ENCODE measurements around the gene TBX2.
A peak's percentile ranks its signal among the peaks of the same experiment; 100 is the strongest.

TBX2 gene

DNA sequence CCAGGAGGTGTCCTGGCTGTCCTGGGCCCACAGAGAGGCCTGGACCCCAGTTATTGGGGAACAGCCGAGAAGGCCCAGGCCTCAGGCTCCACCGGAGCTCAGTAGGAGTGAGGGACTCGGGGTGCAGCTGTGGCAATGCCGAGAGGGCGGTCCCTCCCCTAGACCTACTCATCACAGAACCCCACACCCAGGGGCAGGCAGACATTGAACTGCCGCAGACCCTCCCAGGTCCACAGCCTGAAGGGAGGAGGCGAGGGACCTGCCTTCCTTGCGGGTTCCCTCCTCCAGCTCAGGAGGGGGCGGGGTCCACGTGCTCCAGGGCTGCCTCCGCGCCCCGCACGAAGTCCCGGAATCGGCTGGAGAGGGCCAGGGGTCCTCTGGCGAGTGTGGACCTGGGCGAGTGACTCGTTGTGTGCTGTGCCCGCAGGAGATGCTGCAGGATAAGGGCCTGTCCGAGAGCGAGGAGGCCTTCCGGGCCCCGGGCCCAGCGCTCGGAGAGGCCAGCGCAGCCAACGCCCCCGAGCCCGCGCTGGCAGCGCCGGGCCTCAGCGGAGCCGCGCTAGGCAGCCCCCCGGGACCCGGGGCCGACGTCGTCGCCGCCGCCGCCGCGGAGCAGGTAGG lies 56.5 kb downstream of the TBX2 start:
- Mint-ChIP-seq H3K36me3 (peaks cover 3% of the 10 kb centered on the region), H3K9me3 (peaks cover 4% of the 10 kb centered on the region), H3K27ac (no peak overlapping the region), H3K4me1 (peaks cover 32% of the 10 kb centered on the region), H3K4me3 (no peak overlapping the region), H3K27me3 (peaks cover 45% of the 10 kb centered on the region)
- no peak for ATAC-seq (ENCODE audit: low read depth)
- DNase-seq (ENCODE audit: low spot score in 2 of 2) = no peak

DNA sequence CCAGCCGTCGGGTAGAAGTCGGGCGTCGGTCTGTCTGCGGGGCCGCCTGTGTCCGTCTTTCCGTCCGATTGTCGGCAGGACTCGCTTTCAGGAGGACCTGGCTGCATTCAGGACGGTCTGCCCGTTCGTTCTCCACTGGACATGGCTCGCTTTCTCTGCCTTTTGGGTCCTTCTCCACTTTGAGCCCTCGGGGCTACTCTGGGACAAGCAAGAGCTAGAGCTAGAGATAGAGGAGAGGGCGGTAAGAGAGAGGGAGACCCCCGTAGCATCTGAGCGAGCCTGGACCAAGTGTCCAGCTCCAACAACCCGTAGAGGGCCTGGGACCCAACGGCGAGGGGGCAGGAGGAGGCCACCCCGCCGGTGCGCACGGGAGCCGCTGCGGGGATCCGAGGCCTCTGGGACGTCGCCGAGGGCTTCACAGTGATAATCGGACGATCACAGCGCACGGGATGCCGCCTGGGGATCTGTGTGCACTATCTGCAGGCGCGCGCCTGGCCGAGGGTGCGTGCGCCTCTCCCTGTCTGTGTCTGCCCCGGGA lies 57.1 kb downstream of the TBX2 start:
- Mint-ChIP-seq H3K27me3 (peaks cover 48% of the 10 kb centered on the region), H3K4me3 (peak overlapping the region; percentile 58), H3K9me3 (peaks cover 4% of the 10 kb centered on the region), H3K27ac (no peak overlapping the region), H3K4me1 (peaks cover 35% of the 10 kb centered on the region), H3K36me3 (peaks cover 3% of the 10 kb centered on the region)
- ATAC-seq (ENCODE audit: low read depth) (no peak), DNase-seq (ENCODE audit: low spot score in 2 of 2) (no peak)

DNA sequence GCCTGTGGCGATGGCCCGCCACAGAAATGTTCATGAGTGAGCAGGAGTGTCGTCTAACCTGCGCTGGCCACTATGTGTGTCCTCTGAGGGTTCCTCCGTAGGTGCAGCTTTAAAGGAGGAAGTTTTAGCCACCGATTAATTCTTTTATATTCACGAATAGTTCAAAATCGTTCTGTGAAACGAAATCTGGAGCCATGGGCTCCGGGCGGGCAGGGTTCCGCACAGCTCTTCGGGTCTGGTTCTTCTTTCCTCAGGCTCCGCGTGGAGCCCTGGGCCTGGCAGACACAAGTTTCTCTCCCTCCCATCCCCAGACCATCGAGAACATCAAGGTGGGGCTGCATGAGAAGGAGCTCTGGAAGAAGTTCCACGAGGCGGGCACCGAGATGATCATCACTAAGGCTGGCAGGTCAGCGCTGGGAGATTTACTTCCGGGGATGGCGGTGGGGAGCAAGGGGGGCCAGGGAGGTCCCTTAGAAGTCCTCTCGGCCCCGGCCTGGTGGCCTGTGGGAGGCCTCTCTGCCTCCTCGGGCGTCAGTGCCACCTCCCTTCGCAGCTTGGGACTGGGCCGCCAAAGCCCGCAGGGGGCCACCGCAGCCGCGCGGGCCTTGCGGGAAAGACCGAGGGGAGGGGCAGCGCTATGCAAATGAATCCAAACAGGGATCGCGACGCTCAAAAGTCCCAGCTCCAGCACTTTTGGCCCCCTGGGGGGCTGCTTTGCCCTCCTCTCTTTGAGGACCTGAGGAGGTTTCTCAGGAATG lies 57.8 kb downstream of the TBX2 start:
- peaks cover 49% of the 10 kb centered on the region for H3K27me3 Mint-ChIP-seq
- no peak overlapping the region for H3K27ac Mint-ChIP-seq
- peaks cover 3% of the 10 kb centered on the region for H3K36me3 Mint-ChIP-seq
- ATAC-seq (ENCODE audit: low read depth) (no peak), DNase-seq (ENCODE audit: low spot score in 2 of 2) (no peak)
- peak overlapping the region; percentile 58 for H3K4me3 Mint-ChIP-seq
- peaks cover 4% of the 10 kb centered on the region for H3K9me3 Mint-ChIP-seq
- peaks cover 35% of the 10 kb centered on the region for H3K4me1 Mint-ChIP-seq

DNA sequence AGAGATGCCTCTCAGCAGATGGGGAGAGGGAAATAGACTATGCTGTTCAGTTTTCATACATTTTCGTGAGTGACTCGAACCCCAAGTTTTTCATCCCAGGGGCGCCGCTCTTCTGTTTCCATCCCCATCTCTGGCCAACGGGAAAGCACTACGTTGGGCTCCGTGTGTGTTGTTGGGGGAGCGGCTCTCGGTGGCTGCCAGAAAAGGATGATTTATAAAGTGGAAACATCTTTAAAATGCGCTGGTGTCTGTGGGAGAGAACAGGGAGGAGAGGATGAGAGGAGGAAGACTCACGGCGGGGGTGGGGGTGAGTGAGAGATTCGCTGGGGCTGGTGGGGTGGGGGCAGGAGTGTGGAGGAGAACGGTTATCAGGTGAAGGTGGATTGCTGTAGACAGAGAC lies 58.4 kb downstream of the TBX2 start:
- H3K9me3 Mint-ChIP-seq = peaks cover 4% of the 10 kb centered on the region
- peaks cover 32% of the 10 kb centered on the region for H3K4me1 Mint-ChIP-seq
- peaks cover 3% of the 10 kb centered on the region for H3K36me3 Mint-ChIP-seq
- H3K27me3 Mint-ChIP-seq = peaks cover 47% of the 10 kb centered on the region
- no peak overlapping the region for H3K4me3 Mint-ChIP-seq
- DNase-seq (ENCODE audit: low spot score in 2 of 2) (no peak), ATAC-seq (ENCODE audit: low read depth) (no peak)
- H3K27ac Mint-ChIP-seq = no peak overlapping the region

DNA sequence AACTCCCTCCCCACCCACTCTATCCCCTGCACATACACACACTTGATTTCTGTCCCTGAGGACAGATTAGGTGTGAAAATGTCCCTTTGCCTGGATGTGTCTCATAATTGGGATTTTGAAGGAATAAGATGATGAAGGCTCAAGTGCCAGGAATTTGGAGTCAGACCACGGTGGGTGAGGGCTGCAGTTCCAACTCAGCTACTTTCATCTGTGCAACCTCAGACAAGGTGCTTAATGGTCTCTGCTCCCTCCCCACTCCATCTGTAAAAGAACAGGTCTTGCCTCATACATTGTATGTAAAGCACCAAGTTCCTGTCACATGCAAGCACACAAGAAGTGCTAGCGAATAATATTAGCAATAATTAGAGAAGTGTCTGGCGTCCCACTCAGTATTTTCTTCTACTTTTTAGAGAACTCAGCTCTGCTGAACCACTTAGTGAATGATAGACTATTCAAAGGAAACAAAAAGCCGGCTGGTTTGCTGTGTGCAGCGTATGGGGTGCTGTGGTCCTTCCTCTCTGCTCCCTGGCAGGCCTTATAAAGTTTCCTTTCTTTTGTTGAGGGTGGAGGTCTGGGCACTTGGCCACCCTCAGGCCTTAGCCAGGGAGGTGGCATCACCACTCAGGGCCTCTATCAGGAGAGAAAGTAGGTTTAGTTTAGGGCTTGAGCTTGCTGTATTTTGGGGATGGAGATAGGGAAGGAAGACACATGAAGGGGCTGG lies 58.9 kb downstream of the TBX2 start:
- Mint-ChIP-seq H3K27ac (no peak overlapping the region), H3K36me3 (peaks cover 2% of the 10 kb centered on the region), H3K9me3 (peaks cover 2% of the 10 kb centered on the region), H3K27me3 (peaks cover 48% of the 10 kb centered on the region), H3K4me3 (no peak overlapping the region), H3K4me1 (peaks cover 31% of the 10 kb centered on the region)
- ATAC-seq (ENCODE audit: low read depth) (peak; percentile 49), DNase-seq (ENCODE audit: low spot score in 2 of 2) (no peak)

All from memory B cell (primary cell).